Measurements from ENCODE around the gene TIPARP.
"Not testable (repeated sequence)": the region's sequence is repeated elsewhere in the genome, so short reads cannot be mapped to it uniquely, and the experiment has no call there.

TIPARP gene

GRCh38 chr3:156711944-156712343 is 37.6 kb downstream of the TIPARP start:
- DNase-seq (ENCODE audit: low read depth), result not testable (repeated sequence)

GRCh38 chr3:156716105-156716862 is 41.9 kb downstream of the TIPARP start:
- no peak for DNase-seq (ENCODE audit: low read depth)

- DNase-seq (ENCODE audit: low read depth), result no peak
Observed at GRCh38 chr3:156718622-156719306, 44.4 kb downstream of the TIPARP start.

GRCh38 chr3:156720826-156721225 is 46.4 kb downstream of the TIPARP start:
- DNase-seq (ENCODE audit: low read depth), result no peak

GRCh38 chr3:156721687-156722618 is 47.6 kb downstream of the TIPARP start:
- no peak for DNase-seq (ENCODE audit: low read depth)

GRCh38 chr3:156723182-156723619 is 48.8 kb downstream of the TIPARP start:
- no peak for DNase-seq (ENCODE audit: low read depth)

GRCh38 chr3:156725682-156726081 is 51.3 kb downstream of the TIPARP start:
- no peak for DNase-seq (ENCODE audit: low read depth)

- DNase-seq (ENCODE audit: low read depth), result no peak
Observed at GRCh38 chr3:156726456-156726855, 52.1 kb downstream of the TIPARP start.

- no peak for DNase-seq (ENCODE audit: low read depth)
Observed at GRCh38 chr3:156727519-156728205, 53.3 kb downstream of the TIPARP start.

GRCh38 chr3:156728267-156728985 is 54.0 kb downstream of the TIPARP start:
- no peak for DNase-seq (ENCODE audit: low read depth)

- DNase-seq (ENCODE audit: low read depth), result no peak
Observed at GRCh38 chr3:156729460-156730179, 55.2 kb downstream of the TIPARP start.

GRCh38 chr3:156731813-156732212 is 57.4 kb downstream of the TIPARP start:
- DNase-seq (ENCODE audit: low read depth), result no peak

GRCh38 chr3:156732261-156732660 is 57.9 kb downstream of the TIPARP start:
- no peak for DNase-seq (ENCODE audit: low read depth)

- no peak for DNase-seq (ENCODE audit: low read depth)
Observed at GRCh38 chr3:156732715-156733421, 58.5 kb downstream of the TIPARP start.

- DNase-seq (ENCODE audit: low read depth), result not testable (repeated sequence)
Observed at GRCh38 chr3:156734661-156735060, 60.3 kb downstream of the TIPARP start.

- no peak for DNase-seq (ENCODE audit: low read depth)
Observed at GRCh38 chr3:156735471-156735870, 61.1 kb downstream of the TIPARP start.

- not testable (repeated sequence) for DNase-seq (ENCODE audit: low read depth)
Observed at GRCh38 chr3:156737049-156737448, 62.7 kb downstream of the TIPARP start.

- DNase-seq (ENCODE audit: low read depth), result no peak
Observed at GRCh38 chr3:156738251-156738650, 63.9 kb downstream of the TIPARP start.

GRCh38 chr3:156739976-156740375 is 65.6 kb downstream of the TIPARP start:
- DNase-seq (ENCODE audit: low read depth), result no peak

GRCh38 chr3:156740581-156740980 is 66.2 kb downstream of the TIPARP start:
- DNase-seq (ENCODE audit: low read depth), result not testable (repeated sequence)
